Panc1 (cell line): ENCODE results near the gene DSCAM.

Experiments used
- POLR2AphosphoS5 ChIP-seq: IDR thresholded peaks from 2 replicates; pipeline ENCODE4 v1.6.1; 2012; ENCODE audit warnings: mild to moderate bottlenecking, low read depth, low read length, moderate library complexity
- REST ChIP-seq, 2 experiments: IDR thresholded peaks; 2 replicates each; pipeline ENCODE4 v1.6.1; 2011 to 2012; ENCODE audit warnings: low read depth in 2 of 2, control low read depth in 1 of 2, low read length in 1 of 2, mild to moderate bottlenecking in 1 of 2, moderate library complexity in 1 of 2; ENCODE audit not compliant: insufficient read depth in 1 of 2
- TF ChIP-seq, protein P1 (sequence below): fragments of 450-650 bp; IDR thresholded peaks from 2 replicates; pipeline ENCODE4 v1.5.1; 2017; ENCODE audit warnings: mild to moderate bottlenecking

DNA sequence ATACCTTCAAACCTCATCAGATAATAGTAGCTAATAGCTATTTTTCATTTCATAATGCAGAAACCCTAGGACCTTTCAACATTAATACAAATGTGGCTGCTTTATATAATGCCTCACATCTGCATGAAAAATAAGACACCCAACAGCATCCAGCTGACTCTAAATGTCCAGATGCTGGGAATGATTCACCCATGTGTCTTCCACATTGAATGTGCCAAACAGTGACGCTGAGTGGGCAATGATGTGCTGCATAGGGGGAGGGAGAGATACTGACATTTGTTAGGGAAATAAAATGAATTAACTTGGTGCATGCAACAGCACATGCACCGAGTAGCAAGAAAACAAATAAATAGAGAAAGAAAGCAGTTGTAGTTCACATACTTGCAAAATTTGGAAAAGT is 199.3 kb downstream of the DSCAM start:
- TF ChIP-seq, protein P1, sequence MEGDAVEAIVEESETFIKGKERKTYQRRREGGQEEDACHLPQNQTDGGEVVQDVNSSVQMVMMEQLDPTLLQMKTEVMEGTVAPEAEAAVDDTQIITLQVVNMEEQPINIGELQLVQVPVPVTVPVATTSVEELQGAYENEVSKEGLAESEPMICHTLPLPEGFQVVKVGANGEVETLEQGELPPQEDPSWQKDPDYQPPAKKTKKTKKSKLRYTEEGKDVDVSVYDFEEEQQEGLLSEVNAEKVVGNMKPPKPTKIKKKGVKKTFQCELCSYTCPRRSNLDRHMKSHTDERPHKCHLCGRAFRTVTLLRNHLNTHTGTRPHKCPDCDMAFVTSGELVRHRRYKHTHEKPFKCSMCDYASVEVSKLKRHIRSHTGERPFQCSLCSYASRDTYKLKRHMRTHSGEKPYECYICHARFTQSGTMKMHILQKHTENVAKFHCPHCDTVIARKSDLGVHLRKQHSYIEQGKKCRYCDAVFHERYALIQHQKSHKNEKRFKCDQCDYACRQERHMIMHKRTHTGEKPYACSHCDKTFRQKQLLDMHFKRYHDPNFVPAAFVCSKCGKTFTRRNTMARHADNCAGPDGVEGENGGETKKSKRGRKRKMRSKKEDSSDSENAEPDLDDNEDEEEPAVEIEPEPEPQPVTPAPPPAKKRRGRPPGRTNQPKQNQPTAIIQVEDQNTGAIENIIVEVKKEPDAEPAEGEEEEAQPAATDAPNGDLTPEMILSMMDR: no peak
- no peak for TF ChIP-seq POLR2AphosphoS5
- no peak for TF ChIP-seq REST (IDR thresholded peaks at IDR 0.05; ENCODE audit: insufficient read depth in 1 of 2, low read depth in 2 of 2, low read length in 1 of 2)
